ENCODE data around the gene SSBP4.
A peak's percentile ranks its signal among the peaks of the same experiment; 100 is the strongest.
"Not testable (repeated sequence)": the region's sequence is repeated elsewhere in the genome, so short reads cannot be mapped to it uniquely, and the experiment has no call there.

Gene SSBP4

DNA sequence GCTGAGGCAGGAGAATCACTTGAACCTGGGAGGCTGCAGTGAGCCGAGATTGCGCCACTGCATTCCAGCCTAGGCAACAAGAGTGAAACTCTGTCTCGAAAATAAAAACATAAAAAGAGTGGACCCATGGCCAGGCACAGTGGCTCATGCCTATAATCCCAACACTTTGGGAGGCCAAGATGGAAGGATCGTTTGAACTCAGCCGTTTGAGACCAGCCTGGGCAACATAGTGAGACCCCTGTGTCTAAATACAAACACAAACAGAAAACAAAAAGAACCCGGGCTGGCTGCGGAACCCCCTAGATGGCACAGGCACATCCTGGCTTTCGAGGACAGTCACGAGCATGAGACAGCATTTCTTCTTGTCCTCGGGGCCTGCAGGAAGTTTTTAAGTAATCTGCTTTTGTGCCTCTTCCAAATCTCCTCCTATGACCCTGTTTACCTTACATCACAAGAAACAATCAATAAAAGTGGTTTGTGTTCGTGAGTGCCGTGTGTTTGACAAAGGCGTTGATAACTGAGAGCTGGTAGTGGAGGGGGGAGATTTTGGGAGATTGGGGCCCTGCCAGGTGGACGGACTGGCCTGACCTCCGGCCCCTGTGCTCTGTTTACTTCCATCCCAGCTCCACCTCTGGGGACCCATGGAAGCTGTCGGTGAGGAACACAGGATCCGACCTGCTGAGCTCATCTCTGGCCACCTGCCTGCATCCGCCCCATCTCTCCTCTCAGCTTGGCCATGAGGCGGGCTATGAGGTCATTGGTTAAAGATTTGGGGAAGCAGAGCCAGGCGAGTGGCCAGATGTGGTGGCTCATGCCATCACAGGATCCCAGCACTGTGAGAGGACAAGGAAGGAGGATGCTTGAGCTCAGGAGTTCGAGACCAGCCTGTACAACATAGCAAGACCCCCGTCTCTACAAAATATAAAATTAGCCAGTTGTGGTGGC lies 39.1 kb upstream of the SSBP4 start:
- Histone ChIP-seq H3K36me3 (ENCODE audit: control insufficient read depth, insufficient read depth, low read length) (no peaks in the 10 kb centered on the region), H3K27ac (peak overlapping the region; percentile 71), H3K4me1 (peaks cover 8% of the 10 kb centered on the region), H3K9me3 (ENCODE audit: control insufficient read depth, low read length) (no peaks in the 10 kb centered on the region), H3K9ac (no peak overlapping the region), H3K4me2 (ENCODE audit: low read length) (peak overlapping the region; percentile 10), H2AFZ (peak overlapping the region; percentile 89), H3K4me3 (ENCODE audit: low read depth, low read length) (no peak overlapping the region), H3K79me2 (no peaks in the 10 kb centered on the region), H3K27me3 (ENCODE audit: control insufficient read depth, insufficient read depth, low read length) (no peaks in the 10 kb centered on the region)
- TF ChIP-seq, protein P1, sequence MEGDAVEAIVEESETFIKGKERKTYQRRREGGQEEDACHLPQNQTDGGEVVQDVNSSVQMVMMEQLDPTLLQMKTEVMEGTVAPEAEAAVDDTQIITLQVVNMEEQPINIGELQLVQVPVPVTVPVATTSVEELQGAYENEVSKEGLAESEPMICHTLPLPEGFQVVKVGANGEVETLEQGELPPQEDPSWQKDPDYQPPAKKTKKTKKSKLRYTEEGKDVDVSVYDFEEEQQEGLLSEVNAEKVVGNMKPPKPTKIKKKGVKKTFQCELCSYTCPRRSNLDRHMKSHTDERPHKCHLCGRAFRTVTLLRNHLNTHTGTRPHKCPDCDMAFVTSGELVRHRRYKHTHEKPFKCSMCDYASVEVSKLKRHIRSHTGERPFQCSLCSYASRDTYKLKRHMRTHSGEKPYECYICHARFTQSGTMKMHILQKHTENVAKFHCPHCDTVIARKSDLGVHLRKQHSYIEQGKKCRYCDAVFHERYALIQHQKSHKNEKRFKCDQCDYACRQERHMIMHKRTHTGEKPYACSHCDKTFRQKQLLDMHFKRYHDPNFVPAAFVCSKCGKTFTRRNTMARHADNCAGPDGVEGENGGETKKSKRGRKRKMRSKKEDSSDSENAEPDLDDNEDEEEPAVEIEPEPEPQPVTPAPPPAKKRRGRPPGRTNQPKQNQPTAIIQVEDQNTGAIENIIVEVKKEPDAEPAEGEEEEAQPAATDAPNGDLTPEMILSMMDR (IDR thresholded peaks at IDR 0.05): no peak

DNA sequence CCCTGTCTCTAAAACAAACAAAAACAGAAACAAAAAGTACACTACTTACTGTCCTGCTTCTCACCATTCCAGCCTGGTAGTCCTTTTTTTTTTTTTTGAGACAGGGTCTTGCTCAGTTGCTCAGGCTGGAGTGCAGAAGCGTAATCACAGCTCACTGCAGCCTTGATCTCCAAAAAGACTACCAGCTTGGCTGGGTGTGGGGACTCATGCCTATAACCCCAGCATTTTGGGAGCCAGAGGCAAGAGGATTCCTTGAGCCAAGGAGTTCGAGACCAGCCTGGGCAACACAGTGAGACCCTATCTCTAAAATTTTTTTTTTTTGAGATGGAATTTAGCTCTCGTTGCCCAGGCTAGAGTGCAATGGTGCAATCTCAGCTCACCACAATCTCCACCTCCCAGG lies 38.4 kb upstream of the SSBP4 start:
- Histone ChIP-seq H2AFZ (peak overlapping the region; percentile 89), H3K36me3 (ENCODE audit: control insufficient read depth, insufficient read depth, low read length) (no peaks in the 10 kb centered on the region), H3K79me2 (no peaks in the 10 kb centered on the region), H3K4me3 (ENCODE audit: low read depth, low read length) (no peak overlapping the region), H3K27me3 (ENCODE audit: control insufficient read depth, insufficient read depth, low read length) (no peaks in the 10 kb centered on the region), H3K4me1 (peaks cover 8% of the 10 kb centered on the region), H3K27ac (peak overlapping the region; percentile 71), H3K4me2 (ENCODE audit: low read length) (no peak overlapping the region), H3K9ac (no peak overlapping the region), H3K9me3 (ENCODE audit: control insufficient read depth, low read length) (no peaks in the 10 kb centered on the region)
- TF ChIP-seq, protein P1 (IDR thresholded peaks at IDR 0.05): no peak

DNA sequence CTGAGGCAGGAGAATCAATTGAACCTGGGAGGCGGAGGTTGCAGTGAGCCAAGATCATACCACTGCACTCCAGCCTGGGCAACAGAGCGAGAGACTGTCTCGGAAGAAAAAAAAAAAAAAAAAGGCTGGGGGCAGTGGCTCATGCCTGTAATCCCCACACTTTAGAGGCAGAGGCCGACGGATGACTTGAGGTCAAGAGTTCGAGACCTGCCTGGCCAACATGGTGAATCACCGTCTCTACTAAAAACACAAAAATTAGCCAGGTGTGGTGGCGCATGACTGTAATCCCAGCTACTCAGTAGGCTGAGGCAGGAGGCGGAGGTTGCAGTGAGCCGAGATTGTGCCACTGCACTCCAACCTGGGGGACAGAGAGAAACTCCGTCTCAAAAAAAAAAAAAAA lies 35.6 kb upstream of the SSBP4 start:
- not testable (repeated sequence) for H2AFZ ChIP-seq; H3K9ac ChIP-seq; H3K4me3 ChIP-seq (ENCODE audit: low read depth, low read length)

DNA sequence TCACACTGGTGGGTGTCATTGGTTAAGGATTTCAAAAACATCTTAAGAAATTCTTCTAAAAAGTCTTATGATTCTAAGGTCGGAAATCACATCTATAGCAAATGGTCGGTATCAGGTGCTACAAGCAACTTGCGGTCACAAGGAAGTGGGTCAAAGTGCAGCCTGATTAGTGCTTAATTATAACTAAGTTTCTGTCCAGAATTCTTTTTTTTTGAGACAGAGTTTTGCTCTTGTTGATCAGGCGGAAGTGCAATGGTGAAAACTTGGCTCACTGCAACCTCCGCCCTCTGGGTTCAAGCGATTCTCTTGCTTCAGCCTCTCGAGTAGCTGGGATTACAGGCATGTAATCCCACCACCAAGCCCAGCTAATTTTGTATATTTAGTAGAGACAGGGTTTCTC lies 34.4 kb upstream of the SSBP4 start:
- no peaks in the 10 kb centered on the region for H3K79me2 ChIP-seq
- TF ChIP-seq, protein P1 (IDR thresholded peaks at IDR 0.05): no peak
- H3K4me2 ChIP-seq (ENCODE audit: low read length): no peak overlapping the region
- H3K9ac ChIP-seq: no peak overlapping the region
- H3K27me3 ChIP-seq (ENCODE audit: control insufficient read depth, insufficient read depth, low read length): no peaks in the 10 kb centered on the region
- H3K4me3 ChIP-seq (ENCODE audit: low read depth, low read length): no peak overlapping the region
- H3K27ac ChIP-seq: no peak overlapping the region
- H3K4me1 ChIP-seq: peaks cover 15% of the 10 kb centered on the region
- no peaks in the 10 kb centered on the region for H3K36me3 ChIP-seq (ENCODE audit: control insufficient read depth, insufficient read depth, low read length)
- no peaks in the 10 kb centered on the region for H3K9me3 ChIP-seq (ENCODE audit: control insufficient read depth, low read length)
- H2AFZ ChIP-seq: no peak overlapping the region

More for the DNA sequence above, 35.6 kb upstream of the SSBP4 start:
- peaks cover 15% of the 10 kb centered on the region for H3K4me1 ChIP-seq
- not testable (repeated sequence) for H3K4me2 ChIP-seq (ENCODE audit: low read length); H3K36me3 ChIP-seq (ENCODE audit: control insufficient read depth, insufficient read depth, low read length); H3K9me3 ChIP-seq (ENCODE audit: control insufficient read depth, low read length); H3K79me2 ChIP-seq; H3K27me3 ChIP-seq (ENCODE audit: control insufficient read depth, insufficient read depth, low read length); H3K27ac ChIP-seq

DNA sequence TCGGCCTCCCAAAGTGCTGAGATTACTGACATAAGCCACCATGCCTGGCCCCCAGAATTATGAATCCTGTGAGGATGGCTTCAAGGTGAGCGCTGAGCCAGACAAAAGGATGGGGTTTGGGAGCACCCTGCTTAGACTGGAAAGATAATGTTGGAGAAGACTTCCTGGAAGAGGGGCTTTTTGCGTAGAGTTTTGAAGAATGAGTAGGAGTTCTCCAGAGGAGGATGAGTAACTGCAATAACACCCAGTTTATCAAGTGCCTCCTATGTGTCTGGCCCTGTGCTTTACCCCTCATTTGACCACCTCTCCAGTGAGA lies 33.9 kb upstream of the SSBP4 start:
- H3K79me2 ChIP-seq: no peaks in the 10 kb centered on the region
- H3K4me3 ChIP-seq (ENCODE audit: low read depth, low read length): no peak overlapping the region
- no peak overlapping the region for H3K4me2 ChIP-seq (ENCODE audit: low read length)
- no peak overlapping the region for H3K9ac ChIP-seq
- H3K27me3 ChIP-seq (ENCODE audit: control insufficient read depth, insufficient read depth, low read length): no peaks in the 10 kb centered on the region
- TF ChIP-seq, protein P1 (IDR thresholded peaks at IDR 0.05): no peak
- H3K9me3 ChIP-seq (ENCODE audit: control insufficient read depth, low read length): no peaks in the 10 kb centered on the region
- H2AFZ ChIP-seq: no peak overlapping the region
- H3K4me1 ChIP-seq: peaks cover 11% of the 10 kb centered on the region
- no peak overlapping the region for H3K27ac ChIP-seq
- H3K36me3 ChIP-seq (ENCODE audit: control insufficient read depth, insufficient read depth, low read length): no peaks in the 10 kb centered on the region

Measured in parathyroid adenoma (tissue), 2 donors.